GM18507 (cell line): ENCODE measurements around the gene OXER1.
"Not testable (repeated sequence)": the region's sequence is repeated elsewhere in the genome, so short reads cannot be mapped to it uniquely, and the experiment has no call there.

ENCODE experiments used
- DNase-seq: peaks from one replicate; pipeline ENCODE4 v3.0.0; 2011; ENCODE audit warnings: low read depth; ENCODE audit not compliant: insufficient read length; ENCODE audit errors: extremely low spot score
- FAIRE-seq: peaks from 2 replicates; lab custom pipeline; 2011; peaks lifted over from hg19 to GRCh38; lab: Jason Lieb, UNC

The OXER1 gene

GRCh38 chr2:42755191-42755880 lies 8.6 kb downstream of the OXER1 start:
- no peak for DNase-seq
- FAIRE-seq, result peak; percentile 5

DNA sequence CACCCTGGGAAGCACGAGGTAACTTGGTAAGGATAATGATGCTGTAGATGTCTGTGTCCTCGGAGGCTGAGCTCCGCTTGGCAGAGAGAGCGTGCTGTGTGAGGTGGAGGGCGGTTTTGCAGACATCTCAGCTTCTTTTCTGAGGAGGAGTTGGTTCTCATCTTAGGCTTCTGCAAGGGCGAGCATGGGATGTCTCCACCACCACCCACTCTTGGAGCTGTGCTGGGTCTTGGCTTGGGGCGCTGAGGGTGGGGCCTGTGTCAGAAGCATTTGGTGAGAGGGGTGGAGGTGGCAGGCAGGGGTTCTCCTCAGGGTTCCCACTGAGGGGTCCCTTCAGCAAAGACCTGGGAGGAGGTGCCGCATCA lies 9.2 kb downstream of the OXER1 start:
- no peak for DNase-seq

DNA sequence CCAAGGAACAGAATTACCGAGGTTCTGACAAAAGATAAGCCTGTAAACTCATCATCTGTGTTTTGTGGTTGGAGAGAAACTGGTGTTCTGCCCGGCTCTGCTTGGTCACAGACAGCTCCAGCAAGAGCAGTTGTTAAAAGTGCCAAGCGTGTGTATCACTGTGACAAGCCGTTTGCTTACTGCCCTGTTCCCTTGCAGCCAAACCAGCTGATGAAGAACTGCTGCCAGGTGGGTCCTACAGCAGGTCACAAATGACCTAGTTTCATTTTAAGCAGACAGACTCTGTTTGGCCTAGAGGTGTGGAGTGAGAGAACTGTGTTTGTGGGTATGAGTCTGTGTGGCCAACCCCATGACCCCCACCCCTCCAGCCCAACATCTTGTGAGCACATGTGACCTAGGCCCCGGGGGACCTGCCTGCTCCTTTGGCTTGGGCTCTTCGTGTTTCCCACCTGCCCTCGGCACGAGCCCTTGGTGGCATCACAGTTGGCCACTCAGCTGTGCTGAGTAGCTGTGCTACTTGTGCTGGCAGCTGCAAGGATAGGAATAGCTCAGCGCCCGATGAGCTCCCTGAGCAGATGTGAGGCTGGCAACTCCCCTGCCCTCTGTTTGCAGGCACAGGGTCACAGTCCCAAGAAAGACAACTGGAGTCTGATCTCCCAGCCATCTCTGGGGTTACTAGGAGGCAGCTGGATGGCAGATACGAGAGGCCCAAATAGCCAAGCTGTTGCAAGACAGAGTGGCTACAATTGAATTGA lies 9.7 kb downstream of the OXER1 start:
- DNase-seq (no peak), FAIRE-seq (peak; percentile 91)

More for the DNA sequence above, 9.2 kb downstream of the OXER1 start:
- FAIRE-seq, result no peak

DNA sequence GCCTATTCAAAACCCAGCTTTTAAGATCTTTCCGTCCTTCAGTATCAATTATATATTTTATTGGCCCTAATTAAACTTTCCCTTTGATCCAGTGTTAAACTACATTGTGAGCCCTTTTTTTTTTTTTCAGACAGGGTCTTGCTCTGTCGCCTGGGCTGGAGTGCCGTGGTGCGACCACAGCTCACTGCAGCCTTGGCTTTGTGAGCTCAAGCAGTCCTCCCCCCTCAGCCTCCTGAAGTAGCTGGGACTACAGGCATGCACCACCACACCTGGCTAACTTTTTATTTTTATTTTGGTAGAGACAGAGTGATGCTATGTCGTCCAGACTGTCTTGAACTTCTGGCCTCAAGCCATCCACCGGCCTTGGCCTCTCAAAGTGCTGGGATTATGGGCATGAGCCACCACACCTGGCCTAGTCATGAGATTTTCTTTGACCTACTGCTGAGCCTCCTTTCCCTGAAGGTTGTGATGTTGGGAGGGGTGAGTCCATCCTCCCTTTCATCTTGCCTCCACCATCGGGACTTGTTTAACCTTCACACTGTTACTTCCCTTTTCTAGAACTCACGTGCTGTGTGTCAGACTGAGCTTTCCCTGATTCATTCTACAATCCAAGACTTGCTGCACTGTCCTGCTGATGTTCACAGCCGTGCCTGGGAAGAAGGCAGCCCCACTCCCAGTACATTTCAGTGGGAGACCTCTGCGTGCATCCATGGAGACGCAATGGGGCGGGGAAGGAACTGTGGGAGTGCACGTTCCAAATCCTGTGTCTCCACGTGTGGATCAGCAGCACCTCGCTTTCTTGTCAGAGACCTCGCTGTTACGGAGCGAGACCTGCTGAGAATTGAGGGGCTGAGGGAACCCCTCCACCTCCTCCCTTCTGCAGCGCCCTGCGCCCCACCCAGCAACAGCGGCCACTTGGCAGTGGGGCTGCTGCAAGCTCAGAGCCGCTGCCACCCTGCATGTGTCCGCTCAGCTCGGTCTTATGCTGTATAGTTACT lies 10.8 kb downstream of the OXER1 start:
- peak; percentile 82 for FAIRE-seq
- no peak for DNase-seq

DNA sequence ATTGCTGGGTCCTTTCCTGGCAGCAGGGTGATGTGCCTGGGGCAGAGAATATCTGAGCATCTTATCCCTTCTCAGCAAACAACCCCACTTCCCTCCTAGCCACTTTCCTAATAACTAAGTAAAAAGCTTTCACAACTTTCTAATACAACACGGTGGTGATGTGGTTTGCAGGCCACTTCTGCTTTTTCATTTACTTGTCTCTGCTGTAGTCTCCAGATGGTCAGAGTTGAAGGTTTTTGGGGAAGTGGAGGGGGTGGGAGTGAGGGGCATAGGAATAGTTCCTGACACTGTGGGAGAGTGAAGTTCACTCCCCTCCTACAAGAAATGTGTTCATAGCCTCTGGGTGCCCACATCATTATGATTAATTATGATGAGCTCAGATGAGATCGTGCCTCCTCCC lies 11.6 kb downstream of the OXER1 start:
- FAIRE-seq (peak; percentile 83), DNase-seq (no peak)

DNA sequence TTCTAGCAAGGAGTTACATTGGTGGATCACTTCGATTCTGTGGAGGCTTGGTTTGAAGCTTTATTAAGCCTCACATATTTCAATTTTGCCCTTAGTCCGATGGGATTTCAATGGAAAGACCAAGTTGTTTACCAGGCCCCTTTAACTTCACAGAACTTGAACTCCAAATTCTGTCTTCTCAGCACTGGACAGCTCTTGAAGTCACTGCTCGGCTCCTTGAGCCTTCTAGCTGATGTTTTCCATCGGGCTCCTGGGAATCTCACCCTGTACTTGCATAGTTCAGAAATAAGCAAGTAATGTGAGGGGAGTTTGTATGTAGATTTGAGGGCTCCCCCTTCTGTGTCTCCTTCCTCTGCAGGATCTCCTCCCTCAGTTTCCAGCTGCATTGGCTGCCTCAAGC lies 15.1 kb downstream of the OXER1 start:
- DNase-seq, result no peak
- FAIRE-seq, result no peak

GRCh38 chr2:42747422-42747821 lies 16.5 kb downstream of the OXER1 start:
- DNase-seq (no peak), FAIRE-seq (no peak)

GRCh38 chr2:42744545-42745082 lies 19.3 kb downstream of the OXER1 start:
- no peak for DNase-seq
- no peak for FAIRE-seq

DNA sequence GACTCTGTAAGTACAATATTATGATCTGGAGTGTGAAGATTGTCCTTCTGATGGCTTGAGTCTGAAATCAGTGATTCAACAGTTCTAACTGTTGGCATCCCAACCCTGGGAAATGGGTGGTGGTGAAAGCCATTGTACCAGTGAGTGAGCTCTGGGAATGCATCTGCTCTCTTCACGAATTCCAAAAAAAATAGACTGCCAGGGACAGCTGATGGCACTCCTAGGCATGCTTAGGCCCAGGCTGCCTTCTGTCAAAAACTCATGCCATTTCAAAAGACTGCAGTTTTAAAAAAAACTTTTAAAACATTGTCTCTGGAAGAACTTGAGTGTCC lies 20.3 kb downstream of the OXER1 start:
- DNase-seq (no peak), FAIRE-seq (no peak)

DNA sequence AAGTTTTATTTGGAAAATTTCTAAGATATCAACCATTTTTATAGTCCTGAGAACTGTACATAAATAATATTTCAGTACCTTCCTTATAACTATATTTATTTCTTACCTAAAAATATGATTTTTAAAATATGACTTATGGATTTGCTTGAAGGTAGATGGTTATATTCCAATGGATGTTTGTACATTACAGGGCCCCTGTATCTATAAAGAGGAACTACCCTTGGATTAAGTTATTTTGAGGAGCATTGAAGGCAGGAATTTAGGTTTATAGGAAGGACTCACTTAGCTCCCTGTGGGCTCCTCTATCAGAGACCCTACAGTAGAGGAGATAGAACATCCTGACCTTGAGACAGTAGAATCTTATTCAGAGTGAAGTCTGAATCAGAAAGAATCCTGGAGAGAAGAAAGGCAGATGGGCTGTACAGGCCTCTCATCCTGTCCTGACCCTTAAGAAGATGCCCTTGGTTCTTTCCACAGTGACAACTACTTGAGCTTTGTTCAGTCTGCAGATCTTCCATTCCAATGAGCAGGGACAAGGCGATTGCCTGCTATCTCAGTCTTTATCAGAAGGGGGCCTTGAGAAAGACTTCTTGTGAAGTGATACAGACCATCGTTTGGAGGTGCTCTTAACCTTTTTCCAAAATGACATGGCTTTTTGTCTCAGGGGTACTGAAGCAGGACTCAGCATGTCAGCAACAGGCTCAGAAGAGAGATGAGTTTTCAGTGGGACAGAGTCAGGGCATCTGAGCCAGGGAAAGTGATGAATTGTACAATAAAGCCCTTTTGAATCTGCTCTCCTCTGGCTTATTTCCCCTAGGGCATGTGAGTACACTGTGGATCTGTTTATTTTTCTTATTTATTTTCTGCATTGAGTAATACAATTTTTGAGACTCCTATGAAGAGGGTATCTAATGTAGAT lies 20.9 kb downstream of the OXER1 start:
- DNase-seq, result no peak
- no peak for FAIRE-seq

- DNase-seq (no peak), FAIRE-seq (no peak)
Measured at GRCh38 chr2:42741140-42741539, 22.8 kb downstream of the OXER1 start.

DNA sequence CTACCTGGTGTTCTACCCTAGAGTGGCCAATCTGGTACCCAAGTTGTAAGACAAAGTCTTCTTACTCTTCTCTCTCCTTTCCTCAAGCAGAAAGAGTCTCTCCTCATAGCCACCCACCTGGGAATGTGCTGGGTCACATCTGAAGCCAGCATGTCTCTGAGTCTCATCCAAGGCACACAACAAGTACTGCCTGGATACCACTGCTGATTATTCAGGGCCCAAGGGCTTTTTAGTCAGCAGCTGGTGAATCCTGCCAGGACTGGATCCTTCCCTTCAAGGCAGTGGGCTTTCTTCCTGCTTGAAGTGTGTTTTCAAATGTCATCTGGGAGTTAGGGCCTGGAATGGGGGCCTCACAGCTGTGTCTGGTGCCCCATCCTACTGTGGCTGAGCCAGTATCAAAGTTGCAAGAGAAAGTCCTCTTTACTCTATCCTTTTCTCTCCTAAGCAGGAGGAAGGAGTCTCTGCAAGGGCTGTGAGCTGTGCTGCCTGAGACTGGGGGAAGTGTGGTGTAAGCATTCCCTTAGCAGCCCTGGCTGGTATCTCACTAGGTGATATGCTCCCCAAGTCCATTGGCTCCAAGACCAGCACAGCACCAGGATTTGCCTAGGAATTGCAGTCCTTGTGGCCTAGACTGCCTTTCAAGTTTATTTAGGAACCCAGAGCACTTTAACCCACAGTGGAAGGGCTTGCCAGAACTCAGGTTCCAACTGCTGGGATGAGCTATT lies 27.2 kb downstream of the OXER1 start:
- DNase-seq (no peak), FAIRE-seq (no peak)

- DNase-seq, result no peak
- no peak for FAIRE-seq
Measured at GRCh38 chr2:42733852-42734251, 30.1 kb downstream of the OXER1 start.

GRCh38 chr2:42731316-42731715 lies 32.6 kb downstream of the OXER1 start:
- not testable (repeated sequence) for DNase-seq, FAIRE-seq

GRCh38 chr2:42726680-42727079 lies 37.3 kb downstream of the OXER1 start:
- FAIRE-seq, result no peak

DNA sequence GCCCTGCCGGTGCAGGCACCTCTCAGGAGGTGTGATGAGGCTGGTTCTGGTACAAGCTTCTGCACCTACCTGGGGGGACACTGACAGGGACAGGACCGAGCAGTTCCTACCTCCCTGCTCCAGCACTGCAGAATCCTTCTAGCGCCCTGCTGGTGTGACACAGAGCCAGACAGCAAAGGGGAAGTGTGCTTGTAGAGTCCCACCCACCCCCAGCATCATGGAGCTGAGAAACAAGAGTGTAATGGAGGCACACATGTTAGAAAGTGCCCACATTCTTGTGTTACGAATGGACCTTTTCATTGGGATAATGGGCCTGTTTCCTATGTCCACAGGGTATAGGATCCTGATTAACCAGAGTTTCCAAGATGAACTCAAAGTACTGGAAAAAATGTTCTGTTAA lies 38.3 kb downstream of the OXER1 start:
- DNase-seq (no peak), FAIRE-seq (no peak)

More at GRCh38 chr2:42726680-42727079, 37.3 kb downstream of the OXER1 start:
- DNase-seq, result no peak

- no peak for DNase-seq
- FAIRE-seq, result no peak
Measured at GRCh38 chr2:42724886-42725285, 39.0 kb downstream of the OXER1 start.

DNA sequence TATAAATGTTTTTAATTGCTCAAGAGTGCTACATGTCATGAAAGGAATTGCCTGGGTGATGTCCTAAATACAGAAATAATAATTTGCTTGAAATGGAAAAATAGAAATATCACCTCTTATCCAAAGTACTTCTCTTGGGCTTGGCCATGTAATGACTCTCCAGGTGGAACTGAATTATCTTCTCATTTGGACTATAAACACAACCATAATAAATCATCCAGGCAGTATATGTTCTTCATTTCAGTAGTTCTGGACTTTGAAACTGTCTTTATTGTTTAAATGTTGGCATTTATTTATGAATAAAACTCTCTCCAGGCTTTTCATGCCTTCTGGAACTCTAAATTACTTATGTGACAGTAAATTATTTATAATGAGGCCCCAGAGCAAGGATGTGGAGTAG lies 40.5 kb downstream of the OXER1 start:
- DNase-seq (no peak), FAIRE-seq (no peak)
